Measurements from ENCODE around the gene ITPR2.

DNA sequence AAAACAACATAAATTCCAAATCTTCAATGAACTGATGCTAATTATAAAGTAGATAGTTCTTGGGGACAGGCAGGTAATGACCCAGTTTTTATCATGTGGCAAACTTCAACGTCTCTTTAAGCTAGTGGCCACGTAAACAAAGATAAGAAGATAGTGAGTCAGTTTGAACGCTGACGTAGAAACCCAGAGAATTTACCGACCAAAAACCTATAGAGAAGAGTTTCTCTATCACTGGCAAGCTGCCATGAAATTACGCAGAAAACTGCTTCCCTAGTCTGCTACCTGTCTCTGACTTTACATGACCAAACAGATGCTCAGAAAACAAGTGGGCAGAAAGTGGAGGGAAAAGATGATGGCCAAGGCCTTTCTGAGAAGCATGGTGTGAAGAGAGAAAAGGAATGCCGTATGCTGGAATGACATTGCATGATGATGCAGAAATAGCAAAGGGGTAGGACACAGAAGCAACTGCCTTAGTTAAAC lies 136.3 kb downstream of the ITPR2 start:
- TF ChIP-seq SP1 (IDR thresholded peaks at IDR 0.05): no peak
- no peak for TF ChIP-seq ELF4 (IDR thresholded peaks at IDR 0.05)
- TF ChIP-seq L3MBTL2 (conservative IDR thresholded peaks at IDR 0.05): no peak
- TF ChIP-seq BHLHE40 (IDR thresholded peaks at IDR 0.05; ENCODE audit: borderline replicate concordance): no peak
